HUES6 (cell line): ENCODE data around the gene GAGE1.
"Not testable (repeated sequence)": the region's sequence is repeated elsewhere in the genome, so short reads cannot be mapped to it uniquely, and the experiment has no call there.

ENCODE experiments used
- H3K27ac ChIP-seq: 2 replicates; pipeline ENCODE4 v1.7.0; 2013; ENCODE audit warnings: low read depth, mild to moderate bottlenecking, low read length, inconsistent platforms
- H3K27me3 ChIP-seq: 2 replicates; pipeline ENCODE4 v1.6.1; 2013; ENCODE audit warnings: low read length; ENCODE audit not compliant: control insufficient read depth, insufficient read depth
- H3K36me3 ChIP-seq: 2 replicates; pipeline ENCODE4 v1.6.1; 2013; ENCODE audit warnings: low read length; ENCODE audit not compliant: control insufficient read depth, insufficient read depth
- H3K4me1 ChIP-seq: 2 replicates; pipeline ENCODE4 v1.6.1; 2013; ENCODE audit warnings: low read length; ENCODE audit not compliant: control insufficient read depth, insufficient read depth
- H3K4me3 ChIP-seq: 2 replicates; pipeline ENCODE4 v1.5.1; 2013; ENCODE audit warnings: low read depth, low read length
- H3K9ac ChIP-seq: one replicate; pipeline ENCODE4 v1.6.1; 2013; ENCODE audit warnings: mild to moderate bottlenecking, low read length
- H3K9me3 ChIP-seq: 2 replicates; pipeline ENCODE4 v1.6.1; 2013; ENCODE audit warnings: low read depth, low read length; ENCODE audit not compliant: control insufficient read depth, insufficient read depth

The GAGE1 gene, protein sequence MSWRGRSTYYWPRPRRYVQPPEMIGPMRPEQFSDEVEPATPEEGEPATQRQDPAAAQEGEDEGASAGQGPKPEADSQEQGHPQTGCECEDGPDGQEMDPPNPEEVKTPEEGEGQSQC

DNA sequence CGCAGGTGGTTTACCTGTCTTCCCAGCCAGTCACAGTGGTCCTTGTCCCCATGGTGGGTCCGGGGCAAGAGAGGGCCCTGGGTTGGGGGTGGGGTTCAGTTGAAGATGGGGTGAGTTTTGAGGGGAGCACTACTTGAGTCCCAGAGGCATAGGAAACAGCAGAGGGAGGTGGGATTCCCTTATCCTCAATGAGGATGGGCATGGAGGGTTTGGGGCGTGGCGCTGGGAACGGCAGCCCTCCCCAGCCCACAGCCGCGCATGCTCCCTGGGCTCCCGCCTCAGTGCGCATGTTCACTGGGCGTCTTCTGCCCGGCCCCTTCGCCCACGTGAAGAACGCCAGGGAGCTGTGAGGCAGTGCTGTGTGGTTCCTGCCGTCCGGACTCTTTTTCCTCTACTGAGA, at the start of gene GAGE1:
Gene GAGE1, plus strand, starts transcription at position 301 of the 400 bp plus-strand sequence. CDS start 1,155 bp downstream, outside the sequence.
- H3K9me3 ChIP-seq, H3K27me3 ChIP-seq, H3K36me3 ChIP-seq, H3K4me1 ChIP-seq, H3K27ac ChIP-seq, H3K9ac ChIP-seq, H3K4me3 ChIP-seq: not testable (repeated sequence)

DNA sequence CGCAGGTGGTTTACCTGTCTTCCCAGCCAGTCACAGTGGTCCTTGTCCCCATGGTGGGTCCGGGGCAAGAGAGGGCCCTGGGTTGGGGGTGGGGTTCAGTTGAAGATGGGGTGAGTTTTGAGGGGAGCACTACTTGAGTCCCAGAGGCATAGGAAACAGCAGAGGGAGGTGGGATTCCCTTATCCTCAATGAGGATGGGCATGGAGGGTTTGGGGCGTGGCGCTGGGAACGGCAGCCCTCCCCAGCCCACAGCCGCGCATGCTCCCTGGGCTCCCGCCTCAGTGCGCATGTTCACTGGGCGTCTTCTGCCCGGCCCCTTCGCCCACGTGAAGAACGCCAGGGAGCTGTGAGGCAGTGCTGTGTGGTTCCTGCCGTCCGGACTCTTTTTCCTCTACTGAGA, 47.8 kb upstream of the GAGE1 start, which contains the start of gene GAGE12E:
Gene GAGE12E, plus strand, starts transcription at position 301 of the 400 bp plus-strand sequence. CDS start 1,155 bp downstream, outside the sequence.
- H3K27me3 ChIP-seq, H3K9ac ChIP-seq, H3K9me3 ChIP-seq, H3K4me1 ChIP-seq, H3K27ac ChIP-seq, H3K4me3 ChIP-seq, H3K36me3 ChIP-seq: not testable (repeated sequence)

DNA sequence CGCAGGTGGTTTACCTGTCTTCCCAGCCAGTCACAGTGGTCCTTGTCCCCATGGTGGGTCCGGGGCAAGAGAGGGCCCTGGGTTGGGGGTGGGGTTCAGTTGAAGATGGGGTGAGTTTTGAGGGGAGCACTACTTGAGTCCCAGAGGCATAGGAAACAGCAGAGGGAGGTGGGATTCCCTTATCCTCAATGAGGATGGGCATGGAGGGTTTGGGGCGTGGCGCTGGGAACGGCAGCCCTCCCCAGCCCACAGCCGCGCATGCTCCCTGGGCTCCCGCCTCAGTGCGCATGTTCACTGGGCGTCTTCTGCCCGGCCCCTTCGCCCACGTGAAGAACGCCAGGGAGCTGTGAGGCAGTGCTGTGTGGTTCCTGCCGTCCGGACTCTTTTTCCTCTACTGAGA, 38.3 kb upstream of the GAGE1 start, which contains the start of gene GAGE12F:
Gene GAGE12F, plus strand, starts transcription at position 301 of the 400 bp plus-strand sequence. CDS start 1,155 bp downstream, outside the sequence.
- not testable (repeated sequence) for H3K27me3 ChIP-seq, H3K4me1 ChIP-seq, H3K9me3 ChIP-seq, H3K27ac ChIP-seq, H3K9ac ChIP-seq, H3K4me3 ChIP-seq, H3K36me3 ChIP-seq

DNA sequence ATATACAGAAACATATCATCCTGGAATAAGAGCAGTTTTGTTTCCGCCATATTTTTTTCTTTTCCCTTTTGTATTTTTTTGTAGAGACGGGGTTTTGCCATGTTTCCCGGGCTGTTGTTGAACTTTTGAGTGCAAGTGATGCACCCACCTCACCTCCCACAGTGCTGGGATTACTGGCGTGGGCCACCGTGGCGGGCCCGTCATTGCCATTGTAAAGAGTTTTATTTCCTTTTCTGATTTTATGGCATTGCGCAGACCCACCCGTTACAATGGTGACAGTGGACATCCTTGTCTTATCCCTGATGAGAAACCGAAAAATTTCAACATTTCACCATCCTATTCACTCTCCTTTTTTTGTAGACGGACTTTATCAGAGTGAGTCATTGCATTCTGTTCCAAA, 30.1 kb upstream of the GAGE1 start:
- not testable (repeated sequence) for H3K27me3 ChIP-seq, H3K9me3 ChIP-seq, H3K4me3 ChIP-seq, H3K27ac ChIP-seq, H3K9ac ChIP-seq, H3K4me1 ChIP-seq, H3K36me3 ChIP-seq

DNA sequence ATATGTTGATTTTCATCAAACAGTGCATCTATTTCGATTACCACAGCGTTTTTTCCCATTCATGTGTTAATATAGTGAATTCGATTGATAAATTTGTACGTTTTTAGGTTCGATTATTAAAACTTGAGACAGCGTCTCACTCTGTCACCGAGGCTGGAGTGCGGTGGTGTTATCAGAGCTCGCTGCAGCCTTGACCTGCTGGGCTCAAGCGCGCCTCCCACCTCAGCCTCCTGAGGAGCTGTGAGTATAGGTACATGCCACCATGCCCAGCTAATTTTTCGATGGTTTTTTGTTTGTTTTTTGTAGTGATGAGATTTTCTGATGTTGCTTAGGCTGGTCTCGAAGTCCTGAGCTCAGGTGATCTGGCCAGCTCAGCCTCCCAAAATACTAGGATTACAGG, 29.7 kb upstream of the GAGE1 start:
- H3K9me3 ChIP-seq, H3K9ac ChIP-seq, H3K27ac ChIP-seq, H3K36me3 ChIP-seq, H3K27me3 ChIP-seq, H3K4me1 ChIP-seq, H3K4me3 ChIP-seq: not testable (repeated sequence)

DNA sequence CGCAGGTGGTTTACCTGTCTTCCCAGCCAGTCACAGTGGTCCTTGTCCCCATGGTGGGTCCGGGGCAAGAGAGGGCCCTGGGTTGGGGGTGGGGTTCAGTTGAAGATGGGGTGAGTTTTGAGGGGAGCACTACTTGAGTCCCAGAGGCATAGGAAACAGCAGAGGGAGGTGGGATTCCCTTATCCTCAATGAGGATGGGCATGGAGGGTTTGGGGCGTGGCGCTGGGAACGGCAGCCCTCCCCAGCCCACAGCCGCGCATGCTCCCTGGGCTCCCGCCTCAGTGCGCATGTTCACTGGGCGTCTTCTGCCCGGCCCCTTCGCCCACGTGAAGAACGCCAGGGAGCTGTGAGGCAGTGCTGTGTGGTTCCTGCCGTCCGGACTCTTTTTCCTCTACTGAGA, 28.7 kb upstream of the GAGE1 start, which contains the start of gene GAGE12G:
Gene GAGE12G, plus strand, starts transcription at position 301 of the 400 bp plus-strand sequence. CDS start 1,155 bp downstream, outside the sequence.
- H3K9me3 ChIP-seq, H3K4me1 ChIP-seq, H3K27me3 ChIP-seq, H3K27ac ChIP-seq, H3K9ac ChIP-seq, H3K36me3 ChIP-seq, H3K4me3 ChIP-seq: not testable (repeated sequence)

DNA sequence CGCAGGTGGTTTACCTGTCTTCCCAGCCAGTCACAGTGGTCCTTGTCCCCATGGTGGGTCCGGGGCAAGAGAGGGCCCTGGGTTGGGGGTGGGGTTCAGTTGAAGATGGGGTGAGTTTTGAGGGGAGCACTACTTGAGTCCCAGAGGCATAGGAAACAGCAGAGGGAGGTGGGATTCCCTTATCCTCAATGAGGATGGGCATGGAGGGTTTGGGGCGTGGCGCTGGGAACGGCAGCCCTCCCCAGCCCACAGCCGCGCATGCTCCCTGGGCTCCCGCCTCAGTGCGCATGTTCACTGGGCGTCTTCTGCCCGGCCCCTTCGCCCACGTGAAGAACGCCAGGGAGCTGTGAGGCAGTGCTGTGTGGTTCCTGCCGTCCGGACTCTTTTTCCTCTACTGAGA, 19.2 kb upstream of the GAGE1 start, which contains the start of gene GAGE12H:
Gene GAGE12H, plus strand, starts transcription at position 301 of the 400 bp plus-strand sequence. CDS start 1,155 bp downstream, outside the sequence.
- not testable (repeated sequence) for H3K4me1 ChIP-seq, H3K9ac ChIP-seq, H3K4me3 ChIP-seq, H3K27me3 ChIP-seq, H3K36me3 ChIP-seq, H3K27ac ChIP-seq, H3K9me3 ChIP-seq

DNA sequence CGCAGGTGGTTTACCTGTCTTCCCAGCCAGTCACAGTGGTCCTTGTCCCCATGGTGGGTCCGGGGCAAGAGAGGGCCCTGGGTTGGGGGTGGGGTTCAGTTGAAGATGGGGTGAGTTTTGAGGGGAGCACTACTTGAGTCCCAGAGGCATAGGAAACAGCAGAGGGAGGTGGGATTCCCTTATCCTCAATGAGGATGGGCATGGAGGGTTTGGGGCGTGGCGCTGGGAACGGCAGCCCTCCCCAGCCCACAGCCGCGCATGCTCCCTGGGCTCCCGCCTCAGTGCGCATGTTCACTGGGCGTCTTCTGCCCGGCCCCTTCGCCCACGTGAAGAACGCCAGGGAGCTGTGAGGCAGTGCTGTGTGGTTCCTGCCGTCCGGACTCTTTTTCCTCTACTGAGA, 9.6 kb upstream of the GAGE1 start, which contains the start of gene GAGE2A:
Gene GAGE2A, plus strand, starts transcription at position 301 of the 400 bp plus-strand sequence. CDS start 1,155 bp downstream, outside the sequence.
- H3K9ac ChIP-seq, H3K27me3 ChIP-seq, H3K4me1 ChIP-seq, H3K4me3 ChIP-seq, H3K36me3 ChIP-seq, H3K9me3 ChIP-seq, H3K27ac ChIP-seq: not testable (repeated sequence)

DNA sequence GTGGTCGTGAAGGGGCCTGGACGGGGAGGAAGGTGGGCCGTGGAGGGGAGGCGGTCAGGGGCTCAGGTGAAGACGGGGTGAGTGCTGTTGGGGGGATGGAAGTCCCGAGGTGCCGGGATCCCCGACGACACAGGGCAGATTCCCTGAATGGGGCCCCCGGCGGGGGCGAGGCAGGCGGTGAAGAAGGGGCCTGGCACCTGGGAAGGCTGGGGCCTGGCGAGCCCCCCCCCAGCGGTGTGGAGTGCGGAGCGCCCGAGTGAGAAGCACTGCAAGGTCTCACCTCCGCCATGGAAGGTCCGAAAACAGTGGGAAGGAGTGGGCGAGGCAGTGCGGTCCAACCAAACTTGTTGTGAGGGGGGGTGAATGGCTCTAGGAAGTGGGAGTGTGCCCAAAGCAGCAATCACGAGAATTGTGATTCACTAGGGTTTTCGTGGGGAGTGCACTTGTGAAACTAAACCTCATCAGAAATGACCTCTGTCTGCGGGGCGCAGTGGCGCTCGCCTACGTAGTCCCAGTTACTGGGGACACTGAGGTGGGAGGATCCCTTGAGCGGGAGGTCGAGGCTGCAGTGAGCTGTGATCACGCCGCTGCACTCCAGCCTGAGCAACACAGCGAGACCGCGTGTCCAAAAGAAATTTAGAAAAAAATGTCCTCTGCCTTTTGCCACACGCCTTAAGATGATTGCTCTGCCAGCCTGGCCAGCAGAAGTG, 8.9 kb upstream of the GAGE1 start:
- not testable (repeated sequence) for H3K4me3 ChIP-seq, H3K36me3 ChIP-seq

DNA sequence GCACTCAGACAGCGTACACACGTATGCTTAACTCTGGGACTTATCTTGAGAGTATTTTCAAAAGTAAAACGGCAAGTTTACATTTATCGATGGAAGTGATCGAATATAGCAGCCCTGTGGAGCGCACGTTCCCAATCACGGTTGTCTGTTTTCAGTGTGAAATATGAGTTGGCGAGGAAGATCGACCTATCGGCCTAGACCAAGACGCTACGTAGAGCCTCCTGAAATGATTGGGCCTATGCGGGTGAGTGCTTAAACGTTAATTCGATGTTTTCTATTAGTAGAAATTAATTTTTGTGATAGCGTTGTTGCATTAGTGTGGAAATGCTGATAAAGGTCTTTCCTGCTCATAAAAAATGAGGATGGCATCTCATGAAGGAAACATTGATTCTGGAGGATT, 8.3 kb upstream of the GAGE1 start:
- H3K27ac ChIP-seq, H3K9ac ChIP-seq, H3K4me1 ChIP-seq, H3K9me3 ChIP-seq, H3K4me3 ChIP-seq, H3K36me3 ChIP-seq, H3K27me3 ChIP-seq: not testable (repeated sequence)

More for the DNA sequence above, 8.9 kb upstream of the GAGE1 start:
- H3K27me3 ChIP-seq, H3K9ac ChIP-seq, H3K27ac ChIP-seq, H3K9me3 ChIP-seq, H3K4me1 ChIP-seq: not testable (repeated sequence)

DNA sequence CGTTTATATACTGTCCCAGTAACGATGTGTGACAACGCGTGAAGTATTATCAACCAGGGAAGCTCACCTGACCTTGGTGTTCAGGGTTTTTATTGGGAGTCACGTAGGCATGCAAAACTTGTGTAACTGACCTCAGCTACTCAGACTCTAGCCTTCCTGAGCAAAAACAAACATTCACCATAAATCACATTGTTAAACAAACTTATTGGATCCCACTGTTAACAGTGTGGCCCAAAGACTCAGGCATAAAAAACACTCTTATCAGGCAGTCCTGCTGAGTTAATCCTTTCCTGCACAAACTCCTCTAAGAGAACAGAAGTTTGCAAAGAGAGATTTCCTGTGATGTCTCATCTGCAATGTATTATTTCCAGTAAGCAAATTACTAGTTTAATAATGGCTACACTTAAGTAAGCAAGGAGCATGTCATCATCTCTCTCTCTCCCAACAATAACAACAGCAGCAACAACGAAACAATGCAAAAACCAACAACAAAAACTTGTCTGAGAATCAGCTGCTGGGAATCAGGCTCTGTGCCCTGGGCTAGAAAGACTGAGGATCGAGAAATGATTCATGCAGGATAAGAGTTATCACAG, 12.0 kb downstream of the GAGE1 start:
- Histone ChIP-seq H3K4me1 (no peaks in the 10 kb centered on the region), H3K9me3 (peaks cover 15% of the 10 kb centered on the region; the same call in 1 of the 2 replicates), H3K9ac (no peak overlapping the region), H3K36me3 (no peaks in the 10 kb centered on the region), H3K27ac (no peak overlapping the region), H3K4me3 (no peak overlapping the region), H3K27me3 (no peaks in the 10 kb centered on the region)
